HCT116 (cell line): ENCODE results near the gene TMEM168.

Experiments used
- CTCF ChIP-seq, 3 experiments: fragments of 200-600 bp in 1 of 3; sonication (generic) in 1 of 3; IDR thresholded peaks in 2 of 3; conservative IDR thresholded peaks in 1 of 3; 2 replicates each; pipeline ENCODE4 v1.5.1; 2012 to 2017; ENCODE audit warnings: low read depth in 2 of 3, low read length in 2 of 3, antibody characterized with exemption in 1 of 3, borderline replicate concordance in 1 of 3, control low read depth in 1 of 3, mild to moderate bottlenecking in 1 of 3, mixed read lengths in 1 of 3, mixed run types in 1 of 3, moderate library complexity in 1 of 3; ENCODE audit not compliant: insufficient read depth in 1 of 3
- REST ChIP-seq: IDR thresholded peaks from 2 replicates; pipeline ENCODE4 v1.6.1; 2012; ENCODE audit warnings: low read depth

- no peak for TF ChIP-seq REST
- no peak for TF ChIP-seq CTCF (IDR thresholded peaks at IDR 0.05 in 2 of 3, conservative IDR thresholded peaks at IDR 0.05 in 1 of 3; ENCODE audit: borderline replicate concordance in 1 of 3, insufficient read depth in 1 of 3, low read depth in 2 of 3, low read length in 2 of 3)
Measured at GRCh38 chr7:112745635-112746034, 44.6 kb downstream of the TMEM168 start.
